Lower leg skin (tissue), 4 donors: Measurements from ENCODE around the gene KCNJ4. TPM values are rescaled to one million over a fixed set of nuclear protein-coding genes. Genes with fewer than 3 reads are reported as not detected.

Experiments used
- DNase-seq, 2 donors: peaks; one replicate each; pipeline ENCODE4 v3.0.0-alpha.2; 2019; ENCODE audit warnings: low spot score in 2 of 2
- H3K4me3 ChIP-seq: fragments of 200-600 bp; sonication (generic); 2 replicates; pipeline ENCODE4 v1.5.1; 2017; ENCODE audit warnings: mild to moderate bottlenecking, low read depth; ENCODE audit not compliant: poor library complexity, severe bottlenecking
- POLR2A ChIP-seq, 2 donors: fragments of 450-650 bp; IDR thresholded peaks; one replicate each; pipeline ENCODE4 v1.6.1; 2016 to 2017; ENCODE audit warnings: antibody characterized with exemption in 2 of 2, mild to moderate bottlenecking in 1 of 2, moderate library complexity in 1 of 2
- WGBS, 2 donors: methylation state at CpG; one replicate each; pipeline ENCODE4 v1.1.5; 2018; 5-methylcytosine and 5-hydroxymethylcytosine counted together
- intact Hi-C: fragments of 100-400 bp; cut with DNase I; formaldehyde crosslinking; loops from one replicate; pipeline ENCODE4 v1.15.0; 2023; ENCODE audit warnings: low total_unique reads
- total RNA-seq, 4 donors: library from RNA; depleted of rRNA; stranded (reverse); fragments of >200 nt; gene quantifications; one replicate each; pipeline ENCODE4 v1.1.0, GENCODE V29; 2016
- TF ChIP-seq, protein P1 (sequence below), 3 donors: fragments of 450-650 bp; IDR thresholded peaks; one replicate each; pipeline ENCODE4 v1.5.1; 2016; ENCODE audit warnings: antibody characterized with exemption in 3 of 3, mild to moderate bottlenecking in 3 of 3, moderate library complexity in 2 of 3

The KCNJ4 gene
- total RNA-seq, 4 donors from 2014 or later = 0.29 to 1.4 (median 0.46) TPM; not detected in 1

DNA sequence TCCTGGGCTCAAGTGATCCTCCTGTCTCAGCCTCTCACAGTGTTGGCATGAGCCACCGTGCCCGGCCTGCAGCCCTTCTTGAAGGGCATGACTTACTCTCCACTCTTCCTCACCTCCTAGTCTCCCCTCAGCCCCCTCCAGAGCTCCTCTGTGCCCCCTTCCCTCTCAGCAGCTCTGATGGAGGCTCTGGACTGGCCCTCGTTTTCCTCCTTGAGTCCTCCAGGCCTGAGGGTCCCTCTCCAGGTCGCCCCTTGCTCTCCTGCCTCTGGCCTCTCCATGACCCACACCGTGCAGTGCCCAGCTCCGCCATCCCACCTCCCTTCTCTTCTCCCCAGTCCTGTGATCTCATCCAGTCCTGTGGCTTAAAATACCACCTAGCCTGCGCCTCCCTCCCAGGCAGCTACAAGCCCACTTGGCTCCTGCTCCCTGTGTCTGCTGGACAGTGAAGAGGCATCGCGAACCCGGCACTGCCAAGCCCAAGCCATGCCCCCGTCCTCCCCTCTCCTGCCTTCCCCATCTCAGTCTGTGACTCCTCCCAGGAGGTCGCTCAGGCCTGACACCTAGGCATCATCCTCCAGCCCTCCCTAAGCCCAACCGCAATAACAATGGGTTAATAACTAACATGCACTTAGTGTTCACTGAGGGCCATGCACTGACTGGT, 11.9 kb downstream of the KCNJ4 start:
- H3K4me3 ChIP-seq = no peak overlapping the region
- TF ChIP-seq, protein P1, sequence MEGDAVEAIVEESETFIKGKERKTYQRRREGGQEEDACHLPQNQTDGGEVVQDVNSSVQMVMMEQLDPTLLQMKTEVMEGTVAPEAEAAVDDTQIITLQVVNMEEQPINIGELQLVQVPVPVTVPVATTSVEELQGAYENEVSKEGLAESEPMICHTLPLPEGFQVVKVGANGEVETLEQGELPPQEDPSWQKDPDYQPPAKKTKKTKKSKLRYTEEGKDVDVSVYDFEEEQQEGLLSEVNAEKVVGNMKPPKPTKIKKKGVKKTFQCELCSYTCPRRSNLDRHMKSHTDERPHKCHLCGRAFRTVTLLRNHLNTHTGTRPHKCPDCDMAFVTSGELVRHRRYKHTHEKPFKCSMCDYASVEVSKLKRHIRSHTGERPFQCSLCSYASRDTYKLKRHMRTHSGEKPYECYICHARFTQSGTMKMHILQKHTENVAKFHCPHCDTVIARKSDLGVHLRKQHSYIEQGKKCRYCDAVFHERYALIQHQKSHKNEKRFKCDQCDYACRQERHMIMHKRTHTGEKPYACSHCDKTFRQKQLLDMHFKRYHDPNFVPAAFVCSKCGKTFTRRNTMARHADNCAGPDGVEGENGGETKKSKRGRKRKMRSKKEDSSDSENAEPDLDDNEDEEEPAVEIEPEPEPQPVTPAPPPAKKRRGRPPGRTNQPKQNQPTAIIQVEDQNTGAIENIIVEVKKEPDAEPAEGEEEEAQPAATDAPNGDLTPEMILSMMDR (IDR thresholded peaks at IDR 0.05) = no peak
- no peak for TF ChIP-seq POLR2A (IDR thresholded peaks at IDR 0.05)
- DNase-seq = no peak
- 68 to 78% methylated on average over 13 of the region's 13 CpGs for WGBS, 2 donors
- intact Hi-C loops = no loop called here

DNA sequence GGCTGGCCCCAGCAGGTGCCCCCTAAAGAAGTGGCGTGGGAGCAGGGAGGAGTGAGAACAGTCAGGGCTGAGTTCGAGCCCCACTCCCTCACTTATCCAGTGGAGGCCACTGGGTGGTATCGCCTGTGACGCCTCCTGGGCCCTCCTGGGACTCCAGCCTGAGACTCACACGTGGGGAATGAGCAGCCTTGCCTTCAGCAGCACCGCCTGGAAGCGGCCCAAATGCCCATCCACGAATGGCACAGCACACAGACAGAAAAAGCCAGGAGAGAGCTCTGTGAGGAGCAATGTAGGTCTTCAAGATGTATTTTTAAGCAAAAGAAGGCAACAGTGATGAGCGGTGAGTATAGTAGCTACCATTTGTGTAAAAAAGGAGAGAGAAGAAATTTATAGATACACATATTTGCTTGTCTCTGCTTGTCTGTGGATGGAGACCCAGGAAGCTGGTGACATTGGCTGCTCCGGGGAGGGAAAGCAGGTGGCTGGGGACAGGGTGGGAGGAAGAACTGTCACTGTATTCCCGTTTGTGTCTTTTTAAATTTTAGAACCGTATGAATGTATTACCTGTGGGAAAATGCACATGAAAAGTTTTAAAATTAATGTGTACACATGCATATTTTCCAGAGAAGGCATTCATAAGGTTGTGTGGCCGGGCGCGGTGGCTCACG, 13.2 kb downstream of the KCNJ4 start:
- WGBS, 2 donors = 63% methylated on average over 15 to 16 of the region's 16 CpGs
- intact Hi-C loops = no loop called here
- DNase-seq = no peak
- no peak for TF ChIP-seq POLR2A (IDR thresholded peaks at IDR 0.05)
- TF ChIP-seq, protein P1 (IDR thresholded peaks at IDR 0.05) = no peak
- no peak overlapping the region for H3K4me3 ChIP-seq

DNA sequence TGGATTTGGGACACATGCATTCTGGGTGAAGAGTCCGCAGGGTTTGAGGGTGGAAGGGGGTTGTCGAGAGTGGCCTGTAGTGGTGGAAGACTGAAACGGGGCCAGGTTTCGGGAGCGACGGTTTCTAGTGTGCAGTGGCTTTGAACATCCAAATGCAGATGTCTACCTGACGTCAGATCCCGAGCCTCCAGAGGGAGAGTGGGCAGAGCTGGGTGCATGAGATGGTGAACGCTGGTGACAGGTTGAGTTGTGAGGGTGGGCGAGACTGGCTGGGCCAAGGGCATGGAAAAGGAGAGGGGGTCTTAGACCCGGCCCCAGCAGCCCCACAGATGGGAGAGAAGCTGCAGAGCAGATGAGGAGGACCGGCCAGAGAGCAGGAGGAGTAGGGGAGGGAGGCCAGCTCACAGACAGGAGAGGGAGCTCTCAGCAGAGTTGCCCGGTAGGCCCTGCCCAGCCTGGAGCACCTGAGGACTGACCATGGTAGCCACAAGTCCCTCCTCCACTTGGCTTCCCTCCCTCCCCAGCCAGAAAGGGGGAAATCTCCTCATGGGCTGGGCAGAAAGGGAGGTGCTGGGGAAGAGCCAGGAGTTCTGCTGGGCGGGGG, 14.2 kb downstream of the KCNJ4 start:
- TF ChIP-seq, protein P1 (IDR thresholded peaks at IDR 0.05) = no peak
- TF ChIP-seq POLR2A (IDR thresholded peaks at IDR 0.05) = no peak
- 81% methylated on average over 13 to 14 of the region's 14 CpGs for WGBS, 2 donors
- H3K4me3 ChIP-seq = no peak overlapping the region
- DNase-seq = no peak
- intact Hi-C loops = no loop called here

DNA sequence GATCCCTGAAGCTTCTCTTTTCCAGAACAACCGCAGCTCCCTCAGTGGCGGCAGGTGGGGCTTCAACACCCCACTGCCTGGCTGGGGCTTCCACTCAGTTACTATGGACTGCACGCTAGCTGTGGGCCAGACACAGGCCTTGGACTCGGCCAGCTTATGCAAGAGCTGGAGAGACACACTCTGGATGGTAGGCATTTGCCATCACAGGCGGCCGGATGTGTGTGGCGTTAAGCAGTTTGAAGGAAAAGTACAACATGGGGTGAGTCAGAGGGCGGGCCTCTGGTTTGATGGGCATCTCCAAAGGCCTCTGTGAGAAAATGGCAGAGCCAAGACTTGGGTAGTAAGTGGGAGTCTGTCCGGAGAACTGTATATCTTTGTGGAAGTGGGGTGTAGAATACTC, 17.6 kb downstream of the KCNJ4 start:
- intact Hi-C loops = no loop called here
- H3K4me3 ChIP-seq = no peak overlapping the region
- DNase-seq = no peak
- WGBS, 2 donors = 94% methylated on average over 9 of the region's 9 CpGs
- TF ChIP-seq, protein P1 (IDR thresholded peaks at IDR 0.05) = no peak
- no peak for TF ChIP-seq POLR2A (IDR thresholded peaks at IDR 0.05)

DNA sequence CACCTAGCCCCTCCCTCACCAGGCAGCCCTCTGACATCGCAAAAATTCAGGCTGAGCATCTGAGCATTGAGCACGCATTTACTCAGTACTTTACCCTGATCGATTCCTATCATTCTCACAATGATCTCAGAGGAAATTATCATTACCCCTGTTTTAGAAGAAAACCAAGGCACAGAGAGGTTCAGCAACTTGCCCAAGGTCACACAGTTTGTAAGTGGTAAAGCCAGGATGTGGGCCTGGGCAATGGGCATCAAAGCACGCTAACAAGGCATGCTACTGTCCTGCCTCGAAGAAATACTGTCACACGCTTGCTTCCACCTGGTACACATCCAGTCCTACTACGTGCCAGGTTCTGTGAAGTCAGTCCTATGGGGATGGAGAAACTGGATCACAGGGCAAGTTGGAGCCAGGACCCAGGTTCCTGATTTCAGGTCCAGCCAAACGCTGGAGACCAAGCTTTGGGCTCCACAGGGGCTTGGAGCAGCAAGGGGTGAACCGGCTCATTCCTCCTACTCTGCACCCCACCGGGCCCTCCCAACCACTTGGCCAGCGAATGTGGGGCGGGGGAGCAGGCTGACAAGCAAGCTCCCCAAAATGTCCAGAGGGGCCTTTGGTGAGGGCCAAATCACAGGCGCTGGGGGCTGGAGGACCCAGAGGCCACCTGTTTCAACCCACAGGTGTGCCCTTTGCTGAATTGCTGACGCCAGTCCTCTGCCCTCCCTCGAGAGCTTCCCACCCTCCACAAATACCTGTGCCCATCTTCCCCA, 18.2 kb downstream of the KCNJ4 start:
- intact Hi-C loops = no loop called here
- H3K4me3 ChIP-seq = no peak overlapping the region
- WGBS, 2 donors = 83 to 87% methylated on average over 10 to 15 of the region's 15 CpGs
- no peak for TF ChIP-seq POLR2A (IDR thresholded peaks at IDR 0.05)
- TF ChIP-seq, protein P1 (IDR thresholded peaks at IDR 0.05) = no peak
- no peak for DNase-seq
